SU-DHL-6 (cell line): ENCODE measurements around the gene ABCA4.

Experiments
- EZH2phosphoT487 ChIP-seq: fragments of 200-600 bp; sonication (generic), shearing (Covaris generic); conservative IDR thresholded peaks from 2 replicates; pipeline ENCODE4 v1.6.1; 2018; ENCODE audit warnings: mild to moderate bottlenecking, antibody characterized with exemption, low read length, moderate library complexity, mixed read lengths
- TF ChIP-seq, protein P1 (sequence below): fragments of 200-600 bp; sonication (generic); IDR thresholded peaks from one replicate; pipeline ENCODE4 v1.5.1; 2017; ENCODE audit warnings: antibody characterized with exemption, mild to moderate bottlenecking, low read length, moderate library complexity; ENCODE audit not compliant: insufficient read depth, poor library complexity, severe bottlenecking

DNA sequence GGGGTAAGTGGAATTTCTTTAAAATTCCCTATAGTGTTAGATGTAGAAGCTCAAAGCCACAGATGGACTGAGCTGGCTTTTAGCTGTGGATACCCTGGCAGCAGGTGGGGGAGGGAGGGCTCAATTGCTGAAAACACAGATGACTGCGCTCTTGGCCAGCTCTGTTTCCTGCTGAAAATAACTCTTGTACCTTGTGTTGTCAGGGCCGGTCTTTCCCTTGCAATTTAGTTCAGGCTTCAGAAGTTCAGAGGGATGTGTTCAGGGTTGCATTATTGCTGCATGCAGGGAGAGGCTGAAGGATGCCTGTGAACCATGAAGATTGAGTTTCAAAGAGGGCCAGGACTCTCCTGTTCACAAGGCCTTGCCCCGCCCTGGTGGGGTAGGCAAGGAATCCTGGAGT lies 153.6 kb downstream of the ABCA4 start:
- TF ChIP-seq EZH2phosphoT487, result no peak
- TF ChIP-seq, protein P1, sequence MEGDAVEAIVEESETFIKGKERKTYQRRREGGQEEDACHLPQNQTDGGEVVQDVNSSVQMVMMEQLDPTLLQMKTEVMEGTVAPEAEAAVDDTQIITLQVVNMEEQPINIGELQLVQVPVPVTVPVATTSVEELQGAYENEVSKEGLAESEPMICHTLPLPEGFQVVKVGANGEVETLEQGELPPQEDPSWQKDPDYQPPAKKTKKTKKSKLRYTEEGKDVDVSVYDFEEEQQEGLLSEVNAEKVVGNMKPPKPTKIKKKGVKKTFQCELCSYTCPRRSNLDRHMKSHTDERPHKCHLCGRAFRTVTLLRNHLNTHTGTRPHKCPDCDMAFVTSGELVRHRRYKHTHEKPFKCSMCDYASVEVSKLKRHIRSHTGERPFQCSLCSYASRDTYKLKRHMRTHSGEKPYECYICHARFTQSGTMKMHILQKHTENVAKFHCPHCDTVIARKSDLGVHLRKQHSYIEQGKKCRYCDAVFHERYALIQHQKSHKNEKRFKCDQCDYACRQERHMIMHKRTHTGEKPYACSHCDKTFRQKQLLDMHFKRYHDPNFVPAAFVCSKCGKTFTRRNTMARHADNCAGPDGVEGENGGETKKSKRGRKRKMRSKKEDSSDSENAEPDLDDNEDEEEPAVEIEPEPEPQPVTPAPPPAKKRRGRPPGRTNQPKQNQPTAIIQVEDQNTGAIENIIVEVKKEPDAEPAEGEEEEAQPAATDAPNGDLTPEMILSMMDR, result no peak
